ENCODE measurements around the gene ALDOA.
"Not testable (repeated sequence)": the region's sequence is repeated elsewhere in the genome, so short reads cannot be mapped to it uniquely, and the experiment has no call there.

Gene ALDOA

DNA sequence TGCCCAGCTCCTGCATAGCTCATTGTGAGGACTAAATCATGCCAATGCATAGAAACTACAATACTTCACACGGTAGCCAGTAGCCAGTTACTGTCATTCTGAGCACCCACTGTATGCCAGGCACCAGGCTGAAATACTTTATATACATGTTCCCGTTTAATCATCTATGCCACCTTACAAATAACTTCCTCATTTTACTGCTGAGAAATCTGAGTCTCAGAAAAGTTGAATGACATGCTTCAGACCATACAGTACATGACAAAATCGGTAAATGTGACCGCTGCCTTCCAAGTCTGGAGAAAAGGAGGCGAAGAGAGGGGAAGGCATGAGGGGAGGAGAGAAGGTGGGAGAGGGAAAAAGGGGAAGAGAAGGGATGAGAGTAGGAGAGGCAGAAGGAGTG, 25.3 kb upstream of the ALDOA start:
- in situ Hi-C loops (cut with MboI; ENCODE audit: low sequenced_read_pairs): no loop called here

- in situ Hi-C loops (cut with MboI; ENCODE audit: low sequenced_read_pairs): not testable (repeated sequence)
Measured at GRCh38 chr16:30040690-30041089, 24.9 kb upstream of the ALDOA start.

GRCh38 chr16:30041841-30042240, 23.7 kb upstream of the ALDOA start:
- in situ Hi-C loops (cut with MboI; ENCODE audit: low sequenced_read_pairs): no loop called here

GRCh38 chr16:30046178-30046577, 19.4 kb upstream of the ALDOA start:
- in situ Hi-C loops (cut with MboI; ENCODE audit: low sequenced_read_pairs): no loop called here

GRCh38 chr16:30046588-30046987, 19.0 kb upstream of the ALDOA start:
- in situ Hi-C loops (cut with MboI; ENCODE audit: low sequenced_read_pairs): no loop called here

DNA sequence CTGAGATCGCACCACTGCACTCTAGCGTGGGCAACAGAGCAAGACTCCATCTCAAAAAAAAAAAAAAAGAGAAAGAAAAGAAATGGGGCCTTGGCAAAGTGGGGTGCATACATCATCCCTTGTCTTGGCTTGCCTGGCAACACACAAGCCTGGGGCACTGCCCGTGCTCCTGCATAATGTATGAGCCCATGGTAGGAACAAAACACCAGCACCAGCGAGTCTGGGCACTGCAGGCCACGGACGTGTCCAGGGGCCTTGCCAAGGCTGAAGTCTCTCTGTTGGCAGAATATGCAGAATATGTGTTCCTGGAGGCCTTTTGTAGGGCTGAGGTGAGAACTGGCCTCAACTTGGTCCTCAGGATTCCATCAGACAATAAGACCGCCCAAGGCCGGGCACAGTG, 15.7 kb upstream of the ALDOA start:
- in situ Hi-C loops (cut with MboI; ENCODE audit: low sequenced_read_pairs): no loop called here

DNA sequence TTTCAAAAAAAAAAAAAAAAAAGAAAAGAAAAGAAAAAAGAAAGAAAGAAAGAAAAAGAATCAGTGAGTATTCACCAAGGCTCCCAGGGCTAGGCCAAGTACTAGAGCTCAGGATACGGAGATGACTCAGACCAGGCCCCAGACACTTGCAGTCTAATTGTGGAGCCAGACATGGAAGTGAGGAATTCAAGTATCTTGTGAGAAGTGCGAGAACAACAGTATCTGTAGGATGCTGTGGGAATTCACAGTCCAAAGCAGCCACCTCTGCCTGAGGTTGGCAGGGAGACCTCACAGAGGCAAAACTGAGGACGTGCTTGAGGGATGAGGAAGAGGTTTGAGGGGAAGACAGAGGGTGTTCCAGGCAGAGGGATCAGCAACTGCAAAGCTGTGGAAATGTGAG, 14.0 kb upstream of the ALDOA start:
- in situ Hi-C loops (cut with MboI; ENCODE audit: low sequenced_read_pairs): no loop called here

GRCh38 chr16:30052671-30053372, 12.7 kb upstream of the ALDOA start:
- in situ Hi-C loops (cut with MboI; ENCODE audit: low sequenced_read_pairs): no loop called here

DNA sequence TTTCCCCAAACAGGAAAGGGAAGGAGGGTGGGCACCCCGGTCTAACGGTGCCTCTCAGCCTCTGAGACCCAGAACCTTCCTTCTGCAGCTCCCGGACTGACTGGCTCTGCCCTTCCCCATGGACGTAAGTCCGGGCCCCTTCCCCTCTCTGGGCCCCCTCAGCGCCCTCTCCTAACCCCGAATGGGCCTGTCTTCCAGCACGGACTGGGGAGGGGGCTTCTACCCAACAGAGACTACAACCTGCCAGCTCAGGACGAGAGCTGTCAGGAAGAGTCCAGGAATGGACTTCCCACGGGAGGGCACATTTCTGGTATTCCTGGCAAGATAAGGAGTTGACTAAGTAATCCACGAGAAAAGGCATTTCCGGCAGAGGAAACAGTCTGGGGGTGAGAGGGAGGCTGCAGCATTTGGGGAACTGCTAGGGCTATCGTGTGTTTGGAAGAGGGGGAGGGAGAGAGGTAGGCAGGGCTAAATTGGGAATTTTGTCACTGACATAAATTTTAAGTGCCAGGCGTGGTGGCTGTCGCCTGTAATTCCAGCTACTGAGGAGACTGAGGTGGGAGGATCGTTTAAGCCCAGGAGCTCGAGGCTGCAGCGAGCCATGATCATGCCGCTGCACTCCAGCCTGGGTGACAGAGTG, 12.1 kb upstream of the ALDOA start:
- in situ Hi-C loops (cut with MboI; ENCODE audit: low sequenced_read_pairs): no loop called here

GRCh38 chr16:30054451-30054850, 11.1 kb upstream of the ALDOA start:
- in situ Hi-C loops (cut with MboI; ENCODE audit: low sequenced_read_pairs): no loop called here

- in situ Hi-C loops (cut with MboI; ENCODE audit: low sequenced_read_pairs): no loop called here
Measured at GRCh38 chr16:30054959-30055553, 10.5 kb upstream of the ALDOA start.

DNA sequence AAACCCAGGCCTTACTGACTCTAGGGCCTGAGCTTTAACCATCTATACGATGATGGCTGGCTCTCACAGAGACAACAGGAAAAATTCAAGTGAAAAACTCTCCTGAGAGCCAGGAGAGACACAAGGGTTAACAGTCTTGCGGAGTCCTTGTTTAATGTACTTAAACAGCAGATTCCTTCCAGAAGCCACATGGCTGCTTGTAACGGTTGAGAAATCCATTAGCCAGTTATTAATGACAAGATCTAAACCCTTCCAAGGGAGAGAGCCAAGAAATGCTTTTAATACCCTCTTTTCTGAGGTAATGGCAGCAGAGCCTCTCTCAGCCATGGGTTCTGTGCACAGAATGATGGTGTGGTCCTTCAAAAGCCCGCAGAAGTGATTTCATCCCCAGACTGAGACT, 5.2 kb upstream of the ALDOA start:
- in situ Hi-C loops (cut with MboI; ENCODE audit: low sequenced_read_pairs): no loop called here

DNA sequence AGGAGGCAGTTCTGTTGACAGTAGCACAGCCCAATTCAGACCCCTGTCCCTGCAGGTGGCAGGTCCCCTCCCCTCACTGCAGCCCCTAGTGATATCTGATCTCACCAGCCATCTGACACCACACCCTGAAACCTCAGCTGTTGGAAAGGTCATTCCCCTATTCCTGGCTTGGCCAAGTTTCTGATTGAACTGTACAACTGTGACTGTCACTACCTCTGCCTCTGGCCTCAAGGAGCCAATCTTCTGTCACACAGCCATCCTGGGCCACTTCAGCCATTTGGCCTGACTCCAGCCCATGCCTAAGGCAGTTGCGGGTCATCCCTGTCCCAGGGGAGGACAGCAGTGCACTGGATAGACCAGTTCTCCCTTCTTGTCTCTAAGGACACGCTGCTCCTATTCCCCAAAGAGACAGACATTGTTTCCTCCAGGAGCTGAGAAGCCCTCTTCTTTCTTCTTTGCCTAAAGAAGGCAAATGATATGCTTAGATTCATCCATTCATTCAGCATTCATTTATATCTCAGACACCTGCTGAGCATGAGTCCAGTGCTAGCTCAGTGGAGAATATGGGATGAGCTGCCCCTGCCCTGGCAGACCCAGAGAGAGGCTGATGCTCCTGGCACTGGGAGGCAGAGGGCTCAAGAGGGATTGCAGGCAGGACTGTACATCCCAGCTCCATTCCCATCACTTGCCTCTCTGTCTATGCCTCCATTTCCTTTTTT, 4.6 kb upstream of the ALDOA start:
- in situ Hi-C loops (cut with MboI; ENCODE audit: low sequenced_read_pairs): no loop called here

GRCh38 chr16:30063278-30063892, 2.2 kb upstream of the ALDOA start:
- in situ Hi-C loops (cut with MboI; ENCODE audit: low sequenced_read_pairs): no loop called here

DNA sequence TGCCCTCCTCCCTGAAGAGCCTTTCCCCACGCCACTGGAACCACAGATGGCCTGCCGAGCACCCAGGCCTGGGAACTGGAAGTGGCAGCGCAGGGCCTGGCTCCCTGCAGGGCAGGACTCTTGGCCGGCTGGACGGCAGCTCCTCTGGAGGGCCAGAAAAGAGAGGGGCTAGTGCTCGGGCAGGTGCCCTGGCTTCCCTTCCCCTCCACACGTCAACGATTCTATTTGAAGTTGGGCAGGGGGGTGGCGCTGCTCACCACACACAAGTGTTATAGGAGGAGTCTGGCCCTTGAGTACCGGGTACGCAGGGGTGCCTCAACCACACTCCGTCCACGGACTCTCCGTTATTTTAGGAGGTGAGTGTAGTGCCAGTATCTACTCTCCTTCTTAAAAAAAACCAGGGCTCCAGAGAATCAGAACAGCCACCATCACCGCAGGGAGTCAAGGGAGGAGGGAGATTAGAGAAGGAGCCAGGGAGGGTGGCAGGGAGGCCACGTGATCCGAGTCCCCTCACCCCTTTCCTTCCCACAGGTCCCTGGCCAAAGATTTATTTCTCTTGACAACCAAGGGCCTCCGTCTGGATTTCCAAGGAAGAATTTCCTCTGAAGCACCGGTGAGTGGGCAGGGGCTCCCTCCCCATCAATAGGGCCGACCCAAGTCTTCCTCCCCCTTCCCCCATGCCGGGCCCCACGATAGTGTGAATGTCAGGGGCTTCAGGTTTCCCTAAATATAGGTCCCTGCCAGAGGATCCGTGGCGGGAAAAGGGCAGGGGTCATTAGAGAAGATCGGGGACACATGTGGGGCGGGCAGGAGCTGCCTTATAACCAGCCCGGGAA, 1.4 kb upstream of the ALDOA start:
- in situ Hi-C loops (cut with MboI; ENCODE audit: low sequenced_read_pairs): no loop called here

DNA sequence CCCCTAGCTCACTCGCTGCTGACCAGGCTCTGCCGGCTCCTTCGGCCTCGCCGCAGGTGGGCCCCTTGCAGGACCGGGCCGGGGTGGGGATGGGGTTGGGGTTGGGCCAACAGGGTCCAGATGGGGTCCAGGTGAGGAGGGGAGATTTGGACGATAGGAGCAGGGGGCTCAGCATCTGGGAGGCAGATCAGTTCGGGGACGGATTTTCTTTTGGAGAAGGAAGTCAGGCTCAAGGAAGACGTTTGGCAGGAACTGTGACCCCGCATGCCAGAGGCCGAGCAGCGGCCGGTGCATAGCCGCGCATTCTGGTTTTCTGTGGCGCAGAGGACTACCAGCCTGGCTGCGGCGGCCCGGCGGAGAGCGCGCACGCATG, 845 bp upstream of the ALDOA start:
- in situ Hi-C loops (cut with MboI; ENCODE audit: low sequenced_read_pairs): no loop called here

- in situ Hi-C loops (cut with MboI; ENCODE audit: low sequenced_read_pairs): no loop called here
Measured at GRCh38 chr16:30065943-30066760, 592 bp downstream of the ALDOA start.

DNA sequence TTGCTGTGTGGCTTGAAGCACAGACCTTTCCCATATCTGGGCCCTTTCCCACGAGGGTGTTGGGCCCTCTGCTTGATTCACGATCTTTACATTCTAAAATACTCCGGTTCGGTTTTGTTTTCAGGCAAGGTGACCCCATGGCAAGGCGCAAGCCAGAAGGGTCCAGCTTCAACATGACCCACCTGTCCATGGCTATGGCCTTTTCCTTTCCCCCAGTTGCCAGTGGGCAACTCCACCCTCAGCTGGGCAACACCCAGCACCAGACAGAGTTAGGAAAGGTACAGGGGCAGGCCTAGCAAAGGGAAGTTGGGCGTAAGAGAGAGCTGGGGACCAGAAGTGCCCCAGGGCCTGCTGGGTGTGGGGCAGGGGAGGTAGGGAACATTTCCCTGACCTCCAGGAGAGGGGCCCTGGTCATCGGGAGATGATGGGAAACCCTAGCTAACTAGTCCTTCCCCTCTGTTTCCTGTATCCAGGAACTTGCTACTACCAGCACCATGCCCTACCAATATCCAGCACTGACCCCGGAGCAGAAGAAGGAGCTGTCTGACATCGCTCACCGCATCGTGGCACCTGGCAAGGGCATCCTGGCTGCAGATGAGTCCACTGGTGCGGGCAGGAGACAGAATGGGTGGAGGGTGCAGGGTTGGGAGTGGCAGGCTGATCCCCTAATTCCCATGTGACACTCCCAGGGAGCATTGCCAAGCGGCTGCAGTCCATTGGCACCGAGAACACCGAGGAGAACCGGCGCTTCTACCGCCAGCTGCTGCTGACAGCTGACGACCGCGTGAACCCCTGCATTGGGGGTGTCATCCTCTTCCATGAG, 1.4 kb downstream of the ALDOA start:
- in situ Hi-C loops (cut with MboI; ENCODE audit: low sequenced_read_pairs): no loop called here

- in situ Hi-C loops (cut with MboI; ENCODE audit: low sequenced_read_pairs): no loop called here
Measured at GRCh38 chr16:30067584-30067916, 2.0 kb downstream of the ALDOA start.

Measured in HL-60/S4 treated with retinoic acid at 250 ng/mL for 4 days and 3 days (cell line).